Measurements from ENCODE around the gene CACNA1D.

DNA sequence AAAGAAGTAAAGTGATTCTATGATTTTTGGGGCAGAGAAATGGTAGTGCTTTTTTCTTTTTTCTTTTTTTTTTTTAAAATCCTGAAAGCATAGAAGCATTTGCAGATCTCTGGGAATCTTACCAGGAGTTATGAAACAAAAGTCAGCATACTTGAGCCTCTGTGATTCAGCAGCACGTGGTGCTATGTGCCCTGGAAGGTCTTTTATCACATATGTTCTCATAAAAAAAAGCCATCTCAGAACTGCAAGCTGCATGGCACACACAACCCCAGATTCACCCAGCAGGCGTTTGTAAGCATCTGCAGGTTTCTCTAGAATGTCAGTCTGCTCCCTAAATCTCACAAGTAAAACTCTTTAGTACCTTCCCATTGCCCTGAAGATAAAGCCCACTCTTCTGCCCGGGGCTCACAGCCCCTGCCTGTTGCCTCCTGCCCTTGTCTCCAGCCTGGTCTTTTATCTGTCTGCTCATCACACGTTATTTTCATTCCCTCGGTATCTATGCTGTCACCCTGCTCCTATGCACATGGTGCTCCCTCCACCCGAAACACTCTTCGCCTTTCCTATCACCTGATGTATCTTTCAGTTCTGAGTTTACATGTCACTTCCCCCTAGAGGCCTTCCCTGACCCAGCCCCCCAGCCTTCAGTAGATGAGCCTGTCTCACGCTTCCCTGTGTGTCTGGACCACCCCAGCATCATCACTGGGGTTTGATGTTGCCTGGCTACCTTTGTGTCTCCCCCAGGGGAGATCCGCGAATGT is 279.4 kb downstream of the CACNA1D start:
- TF ChIP-seq RFX7 (CRISPR knock-in tag; IDR thresholded peaks at IDR 0.05): no peak
- TF ChIP-seq EZH2 (IDR thresholded peaks at IDR 0.05; ENCODE audit: borderline replicate concordance, low read depth, low read length): no peak
- TF ChIP-seq TSC22D4 (tag; IDR thresholded peaks at IDR 0.05): no peak
- TF ChIP-seq ARNT (IDR thresholded peaks at IDR 0.05): no peak

Data from K562 (cell line).